RWPE1 (cell line): ENCODE measurements around the gene DEFB125.

Experiments
- CTCF ChIA-PET: fragments of 350-600 bp; sonication (Branson Sonifier 250); formaldehyde crosslinking; extraction: SDS; loops from one replicate; lab custom pipeline; 2021; lab: Yijun Ruan, JAX
- POLR2A ChIA-PET: fragments of 400-600 bp; formaldehyde crosslinking; extraction: SDS; loops from one replicate; lab custom pipeline; 2020; ENCODE audit warnings: antibody characterized with exemption; ENCODE audit not compliant: low non-redundant PET; lab: Yijun Ruan, JAX
- DNase-seq: peaks from one replicate; pipeline ENCODE4 v3.0.0; 2012; ENCODE audit warnings: low spot score
- H3K27ac ChIP-seq: fragments of 450-650 bp; 2 replicates; pipeline ENCODE4 v1.5.1; 2017
- TF ChIP-seq, protein P1 (sequence below): fragments of 450-650 bp; conservative IDR thresholded peaks from 2 replicates; pipeline ENCODE4 v1.5.1; 2017; ENCODE audit warnings: low read depth, mild to moderate bottlenecking

Gene DEFB125, protein sequence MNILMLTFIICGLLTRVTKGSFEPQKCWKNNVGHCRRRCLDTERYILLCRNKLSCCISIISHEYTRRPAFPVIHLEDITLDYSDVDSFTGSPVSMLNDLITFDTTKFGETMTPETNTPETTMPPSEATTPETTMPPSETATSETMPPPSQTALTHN

DNA sequence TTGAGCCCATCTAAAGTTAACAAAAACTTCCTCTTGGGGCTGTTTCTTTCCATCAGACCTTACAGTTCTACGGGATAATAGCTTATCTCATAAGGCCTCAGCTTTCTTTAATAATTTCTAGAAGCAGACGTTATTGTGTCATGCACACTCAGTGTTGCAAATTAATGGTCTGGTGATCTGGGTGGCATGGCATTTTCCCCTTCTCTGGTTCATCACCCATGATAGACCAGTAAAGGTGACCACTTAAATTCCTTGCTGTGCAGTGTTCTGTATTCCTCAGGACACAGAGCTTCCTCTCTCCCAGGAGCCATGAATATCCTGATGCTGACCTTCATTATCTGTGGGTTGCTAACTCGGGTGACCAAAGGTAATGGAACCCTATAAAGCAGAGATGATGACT is at the start of gene DEFB125:
DEFB125 (plus strand) TSS at position 272 of the 400 bp plus-strand sequence; CDS start at position 310, 38 bp downstream.
- TF ChIP-seq, protein P1, sequence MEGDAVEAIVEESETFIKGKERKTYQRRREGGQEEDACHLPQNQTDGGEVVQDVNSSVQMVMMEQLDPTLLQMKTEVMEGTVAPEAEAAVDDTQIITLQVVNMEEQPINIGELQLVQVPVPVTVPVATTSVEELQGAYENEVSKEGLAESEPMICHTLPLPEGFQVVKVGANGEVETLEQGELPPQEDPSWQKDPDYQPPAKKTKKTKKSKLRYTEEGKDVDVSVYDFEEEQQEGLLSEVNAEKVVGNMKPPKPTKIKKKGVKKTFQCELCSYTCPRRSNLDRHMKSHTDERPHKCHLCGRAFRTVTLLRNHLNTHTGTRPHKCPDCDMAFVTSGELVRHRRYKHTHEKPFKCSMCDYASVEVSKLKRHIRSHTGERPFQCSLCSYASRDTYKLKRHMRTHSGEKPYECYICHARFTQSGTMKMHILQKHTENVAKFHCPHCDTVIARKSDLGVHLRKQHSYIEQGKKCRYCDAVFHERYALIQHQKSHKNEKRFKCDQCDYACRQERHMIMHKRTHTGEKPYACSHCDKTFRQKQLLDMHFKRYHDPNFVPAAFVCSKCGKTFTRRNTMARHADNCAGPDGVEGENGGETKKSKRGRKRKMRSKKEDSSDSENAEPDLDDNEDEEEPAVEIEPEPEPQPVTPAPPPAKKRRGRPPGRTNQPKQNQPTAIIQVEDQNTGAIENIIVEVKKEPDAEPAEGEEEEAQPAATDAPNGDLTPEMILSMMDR: no peak
- no peak for DNase-seq
- POLR2A ChIA-PET: no interaction called here
- CTCF ChIA-PET: no interaction called here
- H3K27ac ChIP-seq: no peak within 1 kb of the TSS

- H3K27ac ChIP-seq: no peak overlapping the region
- no peak for DNase-seq
- ChIA-PET POLR2A (no interaction called here), CTCF (no interaction called here)
- TF ChIP-seq, protein P1: no peak
Measured at GRCh38 chr20:60035-60918, 27.2 kb upstream of the DEFB125 start.

- ChIA-PET POLR2A (no interaction called here), CTCF (no interaction called here)
- TF ChIP-seq, protein P1: no peak
- no peak for DNase-seq
- no peak overlapping the region for H3K27ac ChIP-seq
Measured at GRCh38 chr20:61230-61629, 26.2 kb upstream of the DEFB125 start.

- H3K27ac ChIP-seq: no peak overlapping the region
- CTCF ChIA-PET: no interaction called here
- POLR2A ChIA-PET: no interaction called here
- DNase-seq: no peak
- TF ChIP-seq, protein P1: no peak
Measured at GRCh38 chr20:61757-62156, 25.7 kb upstream of the DEFB125 start.

DNA sequence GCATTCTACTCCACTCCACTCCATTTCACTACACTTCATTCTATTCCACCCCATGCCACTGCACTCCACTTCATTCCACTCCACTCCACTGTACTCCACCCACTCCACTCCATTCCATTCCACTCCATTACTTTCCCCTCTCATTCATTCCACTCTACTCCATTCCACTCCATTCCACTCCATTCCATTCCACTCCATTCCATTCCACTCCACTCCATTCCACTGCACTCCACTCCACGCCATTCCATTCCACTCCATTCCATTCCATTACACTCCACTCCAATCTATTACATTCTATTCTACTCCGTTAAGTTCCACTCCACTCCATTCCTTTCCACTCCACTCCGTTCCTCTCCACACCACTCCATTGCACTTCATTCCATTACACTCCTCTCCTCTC is 25.0 kb upstream of the DEFB125 start:
- TF ChIP-seq, protein P1: no peak
- POLR2A ChIA-PET: no interaction called here
- no peak overlapping the region for H3K27ac ChIP-seq
- CTCF ChIA-PET: no interaction called here
- DNase-seq: no peak

DNA sequence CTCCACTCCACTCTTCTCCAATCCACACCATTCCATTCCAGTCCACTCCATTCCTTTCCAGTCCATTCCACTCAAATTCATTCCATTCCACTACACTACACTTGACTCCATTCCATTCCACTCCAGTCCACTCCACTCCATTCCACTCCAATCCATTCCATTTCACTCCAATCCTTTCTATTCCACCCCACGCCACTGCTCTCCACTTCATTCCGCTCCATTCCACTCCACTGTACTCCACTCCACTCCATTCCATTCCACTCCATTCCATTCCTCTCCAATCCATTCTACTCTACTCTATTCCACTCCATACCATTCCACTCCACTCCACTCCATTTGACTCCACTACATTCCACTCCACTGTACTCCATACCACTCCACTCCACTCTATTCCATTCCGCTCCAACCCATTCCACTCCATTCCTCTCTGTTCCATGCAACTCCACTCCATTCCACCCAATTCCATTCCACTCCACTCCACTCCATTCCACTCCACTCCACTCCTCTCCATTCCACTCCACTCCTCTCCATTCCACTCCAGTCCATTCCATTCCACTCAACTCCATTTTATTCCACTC is 23.4 kb upstream of the DEFB125 start:
- CTCF ChIA-PET: no interaction called here
- DNase-seq: no peak
- TF ChIP-seq, protein P1: no peak
- POLR2A ChIA-PET: no interaction called here
- H3K27ac ChIP-seq: no peak overlapping the region
